T-cell (primary cell): ENCODE measurements around the gene ERC2. TPM values are rescaled to one million over a fixed set of nuclear protein-coding genes. Genes with fewer than 3 reads are reported as not detected.

Experiments
- ATAC-seq, 4 experiments: fragments of 200-7000 bp in 3 of 4; fragments of 150-1000 bp in 1 of 4; cut with Tn5 transposase; replicated peaks in 1 of 4; 1 replicate in 3 of 4; 2 replicates in 1 of 4; pipeline ENCODE4 v1.10.0; 2021; ENCODE audit warnings: moderate library complexity in 3 of 4, mild to moderate bottlenecking in 2 of 4, moderate number of reproducible peaks in 1 of 4
- CTCF ChIA-PET, 2 donors: fragments of 300-600 bp; sonication (Branson Sonifier 250); formaldehyde crosslinking; loops; one replicate each; lab custom pipeline; 2022; ENCODE audit warnings: antibody characterized with exemption in 2 of 2; lab: Charles Lee
- POLR2A ChIA-PET, 2 donors: fragments of 300-600 bp; sonication (Branson Sonifier 250); formaldehyde crosslinking; loops; one replicate each; lab custom pipeline; 2022; ENCODE audit warnings: antibody characterized with exemption in 2 of 2; lab: Charles Lee
- DNase-seq, 35 experiments: peaks; one replicate each; pipeline versions ENCODE4 v3.0.0 to v3.0.0-alpha.2; 2013 to 2023
- H3K27ac ChIP-seq: one replicate; pipeline ENCODE4 v1.5.1; 2013; ENCODE audit warnings: low read length
- H3K27me3 ChIP-seq, 2 experiments: replicated peaks in 1 of 2; 1 replicate in 1 of 2; 2 replicates in 1 of 2; pipeline versions ENCODE4 v1.6.1 to v1.7.0; 2013; ENCODE audit warnings: low read length in 1 of 2, mixed read lengths in 1 of 2; ENCODE audit not compliant: control insufficient read depth in 2 of 2, insufficient read depth in 2 of 2; ENCODE audit errors: extremely low read depth in 1 of 2
- H3K36me3 ChIP-seq, 2 donors: 1 replicate in 1 of 2; 2 replicates in 1 of 2; pipeline versions ENCODE4 v1.6.1 to v1.7.0; 2013; ENCODE audit warnings: low read length in 1 of 2; ENCODE audit not compliant: control insufficient read depth in 2 of 2, insufficient read depth in 1 of 2; ENCODE audit errors: extremely low read depth in 1 of 2
- H3K4me1 ChIP-seq, 2 experiments: 1 replicate in 1 of 2; 2 replicates in 1 of 2; pipeline versions ENCODE4 v1.6.1 to v1.7.0; 2013; ENCODE audit warnings: low read length in 2 of 2, mixed read lengths in 1 of 2; ENCODE audit not compliant: insufficient read depth in 2 of 2, control insufficient read depth in 1 of 2; ENCODE audit errors: extremely low read depth in 1 of 2
- H3K4me3 ChIP-seq, 2 donors: 1 replicate in 1 of 2; 2 replicates in 1 of 2; pipeline versions ENCODE4 v1.5.1 to v1.7.0; 2013; ENCODE audit warnings: mild to moderate bottlenecking in 2 of 2, low read length in 1 of 2, moderate library complexity in 1 of 2; ENCODE audit not compliant: control insufficient read depth in 1 of 2; ENCODE audit errors: extremely low read depth in 1 of 2
- H3K9me3 ChIP-seq: 2 replicates; pipeline ENCODE4 v1.7.0; 2013
- H3K27ac Mint-ChIP-seq, 2 donors: one replicate each; pipeline ENCODE4 v1.8.0; 2020 to 2021; ENCODE audit warnings: mild to moderate bottlenecking in 2 of 2, mixed read lengths in 2 of 2
- H3K27me3 Mint-ChIP-seq, 2 donors: one replicate each; pipeline ENCODE4 v1.8.0; 2021 to 2022; ENCODE audit warnings: mixed read lengths in 2 of 2
- H3K36me3 Mint-ChIP-seq: one replicate; pipeline ENCODE4 v1.8.0; 2021; ENCODE audit warnings: mixed read lengths
- H3K4me1 Mint-ChIP-seq, 3 donors: one replicate each; pipeline ENCODE4 v1.8.0; 2020 to 2022; ENCODE audit warnings: mixed read lengths in 3 of 3, mild to moderate bottlenecking in 1 of 3
- H3K4me3 Mint-ChIP-seq, 3 donors: one replicate each; pipeline ENCODE4 v1.8.0; 2020 to 2022; ENCODE audit warnings: mild to moderate bottlenecking in 3 of 3, mixed read lengths in 3 of 3, moderate library complexity in 3 of 3
- H3K9me3 Mint-ChIP-seq, 3 donors: one replicate each; pipeline ENCODE4 v1.8.0; 2020 to 2022; ENCODE audit warnings: mixed read lengths in 3 of 3
- WGBS: methylation state at CpG from one replicate; pipeline ENCODE4 v1.1.5; 2013; ENCODE audit warnings: missing lambda C conversion rate; ENCODE audit not compliant: insufficient coverage; 5-methylcytosine and 5-hydroxymethylcytosine counted together
- total RNA-seq, 35 experiments: library from RNA in 6 of 35; stranded (reverse) in 6 of 35; fragments of 120-200 nt in 1 of 35; gene quantifications; one replicate each; pipeline versions ENCODE4 v1.2.1 to v1.2.4 and lab custom pipeline; 2013 to 2026

Gene ERC2
- total RNA-seq, 5 donors from 2014 or later (not counting 1 experiment from before 2014, with no cell fraction given), result not detected

GRCh38 chr3:55797775-55798174 lies 670.5 kb downstream of the ERC2 start:
- Mint-ChIP-seq H3K27ac (no peak overlapping the region), H3K4me3 (no peak overlapping the region), H3K27me3 (peaks cover 0 to 11% of the 10 kb centered on the region in 2 donors), H3K9me3 (peaks cover 0 to 12% (median 6%) of the 10 kb centered on the region in 3 donors), H3K4me1 (no peaks in the 10 kb centered on the region), H3K36me3 (no peaks in the 10 kb centered on the region)
- no peaks in the 10 kb centered on the region for H3K27me3 ChIP-seq
- DNase-seq, result no peak
- no peak overlapping the region for H3K27ac ChIP-seq
- H3K9me3 ChIP-seq, result no peaks in the 10 kb centered on the region
- ATAC-seq, result no peak
- no peak overlapping the region for H3K4me3 ChIP-seq
- H3K4me1 ChIP-seq, result no peaks in the 10 kb centered on the region
- WGBS, result no CpG with 5 or more reads among the region's 1 CpG
- ChIA-PET CTCF (no interaction called here), POLR2A (no interaction called here)
- no peaks in the 10 kb centered on the region for H3K36me3 ChIP-seq

GRCh38 chr3:55797084-55797483 lies 671.2 kb downstream of the ERC2 start:
- H3K36me3 ChIP-seq, result no peaks in the 10 kb centered on the region
- no peak overlapping the region for H3K27ac Mint-ChIP-seq
- no peaks in the 10 kb centered on the region for H3K4me1 Mint-ChIP-seq
- no CpG with 5 or more reads among the region's 1 CpG for WGBS
- ChIA-PET POLR2A (no interaction called here), CTCF (no interaction called here)
- no peak overlapping the region for H3K4me3 ChIP-seq
- peaks cover 0 to 15% of the 10 kb centered on the region in 2 donors for H3K27me3 Mint-ChIP-seq
- DNase-seq (no peak), ATAC-seq (no peak)
- H3K9me3 Mint-ChIP-seq, result peaks cover 0 to 15% (median 6%) of the 10 kb centered on the region in 3 donors
- H3K4me1 ChIP-seq, result no peaks in the 10 kb centered on the region
- H3K27me3 ChIP-seq, result no peaks in the 10 kb centered on the region
- H3K27ac ChIP-seq, result no peak overlapping the region
- H3K4me3 Mint-ChIP-seq, result no peak overlapping the region
- no peaks in the 10 kb centered on the region for H3K9me3 ChIP-seq
- no peaks in the 10 kb centered on the region for H3K36me3 Mint-ChIP-seq

GRCh38 chr3:55796533-55796932 lies 671.7 kb downstream of the ERC2 start:
- H3K27me3 Mint-ChIP-seq, result peaks cover 0 to 15% of the 10 kb centered on the region in 2 donors
- no peaks in the 10 kb centered on the region for H3K4me1 ChIP-seq
- H3K36me3 Mint-ChIP-seq, result no peaks in the 10 kb centered on the region
- ChIA-PET CTCF (no interaction called here), POLR2A (no interaction called here)
- peaks cover 0 to 15% (median 6%) of the 10 kb centered on the region in 3 donors for H3K9me3 Mint-ChIP-seq
- no peak for DNase-seq
- no peak overlapping the region for H3K4me3 Mint-ChIP-seq
- H3K9me3 ChIP-seq, result no peaks in the 10 kb centered on the region
- no peak overlapping the region for H3K27ac ChIP-seq
- no peak overlapping the region for H3K27ac Mint-ChIP-seq
- no peaks in the 10 kb centered on the region for H3K27me3 ChIP-seq
- no peak for ATAC-seq
- WGBS, result 100% methylated on average over 2 of the region's 5 CpGs
- no peak overlapping the region for H3K4me3 ChIP-seq
- no peaks in the 10 kb centered on the region for H3K36me3 ChIP-seq
- no peaks in the 10 kb centered on the region for H3K4me1 Mint-ChIP-seq

- WGBS, result 100% methylated on average over 1 of the region's 1 CpG
- ATAC-seq, result no peak
Observed at GRCh38 chr3:55795746-55796145, 672.5 kb downstream of the ERC2 start.

GRCh38 chr3:55795296-55795695 lies 673.0 kb downstream of the ERC2 start:
- ATAC-seq (no peak), DNase-seq (no peak)
- H3K4me1 Mint-ChIP-seq, result no peaks in the 10 kb centered on the region
- H3K9me3 ChIP-seq, result no peaks in the 10 kb centered on the region
- WGBS, result 90% methylated on average over 2 of the region's 6 CpGs
- ChIA-PET CTCF (no interaction called here), POLR2A (no interaction called here)
- H3K27me3 ChIP-seq, result no peaks in the 10 kb centered on the region
- no peak overlapping the region for H3K4me3 Mint-ChIP-seq
- H3K4me1 ChIP-seq, result no peaks in the 10 kb centered on the region
- H3K4me3 ChIP-seq, result no peak overlapping the region
- H3K36me3 ChIP-seq, result no peaks in the 10 kb centered on the region
- H3K27me3 Mint-ChIP-seq, result peaks cover 0 to 15% of the 10 kb centered on the region in 2 donors
- no peaks in the 10 kb centered on the region for H3K36me3 Mint-ChIP-seq
- no peak overlapping the region for H3K27ac Mint-ChIP-seq
- H3K27ac ChIP-seq, result no peak overlapping the region
- peaks cover 0 to 12% (median 5%) of the 10 kb centered on the region in 3 donors for H3K9me3 Mint-ChIP-seq

More at GRCh38 chr3:55795746-55796145, 672.5 kb downstream of the ERC2 start:
- H3K27me3 Mint-ChIP-seq, result peaks cover 0 to 15% of the 10 kb centered on the region in 2 donors
- H3K27me3 ChIP-seq, result no peaks in the 10 kb centered on the region
- H3K4me3 Mint-ChIP-seq, result no peak overlapping the region
- no peaks in the 10 kb centered on the region for H3K9me3 ChIP-seq
- DNase-seq, result no peak
- no peaks in the 10 kb centered on the region for H3K4me1 Mint-ChIP-seq
- peaks cover 0 to 15% (median 4%) of the 10 kb centered on the region in 3 donors for H3K9me3 Mint-ChIP-seq
- no peaks in the 10 kb centered on the region for H3K36me3 ChIP-seq
- H3K36me3 Mint-ChIP-seq, result no peaks in the 10 kb centered on the region
- no peak overlapping the region for H3K27ac ChIP-seq
- ChIA-PET POLR2A (no interaction called here), CTCF (no interaction called here)
- no peaks in the 10 kb centered on the region for H3K4me1 ChIP-seq
- H3K27ac Mint-ChIP-seq, result no peak overlapping the region
- no peak overlapping the region for H3K4me3 ChIP-seq

GRCh38 chr3:55792742-55793141 lies 675.5 kb downstream of the ERC2 start:
- Mint-ChIP-seq H3K9me3 (peaks cover 0 to 7% (median 7%) of the 10 kb centered on the region in 3 donors), H3K27ac (no peak overlapping the region), H3K36me3 (no peaks in the 10 kb centered on the region), H3K4me1 (no peaks in the 10 kb centered on the region), H3K4me3 (no peak overlapping the region), H3K27me3 (peaks cover 0 to 15% of the 10 kb centered on the region in 2 donors)
- DNase-seq, result no peak
- Histone ChIP-seq H3K27ac (no peak overlapping the region), H3K36me3 (no peaks in the 10 kb centered on the region), H3K9me3 (no peaks in the 10 kb centered on the region), H3K4me3 (no peak overlapping the region), H3K4me1 (no peaks in the 10 kb centered on the region), H3K27me3 (no peaks in the 10 kb centered on the region)
- WGBS, result no CpG with 5 or more reads among the region's 2 CpGs
- no peak for ATAC-seq
- POLR2A ChIA-PET, result no interaction called here
- CTCF ChIA-PET, result no interaction called here

GRCh38 chr3:55792009-55792408 lies 676.3 kb downstream of the ERC2 start:
- H3K4me3 ChIP-seq, result no peak overlapping the region
- no peaks in the 10 kb centered on the region for H3K36me3 Mint-ChIP-seq
- ATAC-seq (no peak), DNase-seq (no peak)
- ChIA-PET CTCF (no interaction called here), POLR2A (no interaction called here)
- no peaks in the 10 kb centered on the region for H3K4me1 ChIP-seq
- no peaks in the 10 kb centered on the region for H3K36me3 ChIP-seq
- no peaks in the 10 kb centered on the region for H3K4me1 Mint-ChIP-seq
- H3K27ac Mint-ChIP-seq, result no peak overlapping the region
- peaks cover 0 to 15% of the 10 kb centered on the region in 2 donors for H3K27me3 Mint-ChIP-seq
- H3K9me3 ChIP-seq, result no peaks in the 10 kb centered on the region
- no peak overlapping the region for H3K4me3 Mint-ChIP-seq
- no peak overlapping the region for H3K27ac ChIP-seq
- H3K9me3 Mint-ChIP-seq, result peaks cover 0 to 7% (median 3%) of the 10 kb centered on the region in 3 donors
- H3K27me3 ChIP-seq, result no peaks in the 10 kb centered on the region
- WGBS, result no CpG with 5 or more reads among the region's 1 CpG
